Endothelial cell (in vitro differentiated cells): Measurements from ENCODE around the gene FGF11. TPM values are rescaled to one million over a fixed set of nuclear protein-coding genes. Genes with fewer than 3 reads are reported as not detected.
"Not testable (repeated sequence)": the region's sequence is repeated elsewhere in the genome, so short reads cannot be mapped to it uniquely, and the experiment has no call there.

ENCODE experiments used
- DNase-seq: peaks from one replicate; pipeline ENCODE4 v3.0.0; 2021; ENCODE audit warnings: low spot score
- H3K27ac Mint-ChIP-seq: one replicate; pipeline ENCODE4 v1.8.0; 2021; ENCODE audit warnings: mixed read lengths, inconsistent platforms; ENCODE audit not compliant: unreplicated experiment
- H3K27me3 Mint-ChIP-seq: one replicate; pipeline ENCODE4 v1.8.0; 2021; ENCODE audit warnings: mild to moderate bottlenecking, moderate library complexity, mixed read lengths, inconsistent platforms; ENCODE audit not compliant: unreplicated experiment
- H3K36me3 Mint-ChIP-seq: one replicate; pipeline ENCODE4 v1.8.0; 2021; ENCODE audit warnings: mild to moderate bottlenecking, low read depth, mixed read lengths, inconsistent platforms; ENCODE audit not compliant: unreplicated experiment
- H3K4me1 Mint-ChIP-seq: one replicate; pipeline ENCODE4 v1.8.0; 2021; ENCODE audit warnings: mild to moderate bottlenecking, mixed read lengths, inconsistent platforms; ENCODE audit not compliant: unreplicated experiment
- H3K4me3 Mint-ChIP-seq: one replicate; pipeline ENCODE4 v1.8.0; 2021; ENCODE audit warnings: mild to moderate bottlenecking, mixed read lengths, inconsistent platforms; ENCODE audit not compliant: unreplicated experiment
- H3K9me3 Mint-ChIP-seq: one replicate; pipeline ENCODE4 v1.8.0; 2021; ENCODE audit warnings: mixed read lengths, inconsistent platforms; ENCODE audit not compliant: unreplicated experiment
- CTCF ChIP-seq: fragments of 200-600 bp; sonication (generic); IDR thresholded peaks from one replicate; pipeline ENCODE4 v1.5.0; 2021; ENCODE audit warnings: antibody characterized with exemption; ENCODE audit not compliant: unreplicated experiment
- total RNA-seq: library from RNA; stranded (reverse); fragmentation: NEBNext Ultra II Directional; extraction: Animal tissue kit (Norgen Biotek cat#: 25700); gene quantifications from one replicate; pipeline ENCODE4 v1.2.1, GENCODE V29; 2021; ENCODE audit not compliant: unreplicated experiment

The FGF11 gene
- total RNA-seq, 1 donor from 2014 or later: 19.7 TPM

DNA sequence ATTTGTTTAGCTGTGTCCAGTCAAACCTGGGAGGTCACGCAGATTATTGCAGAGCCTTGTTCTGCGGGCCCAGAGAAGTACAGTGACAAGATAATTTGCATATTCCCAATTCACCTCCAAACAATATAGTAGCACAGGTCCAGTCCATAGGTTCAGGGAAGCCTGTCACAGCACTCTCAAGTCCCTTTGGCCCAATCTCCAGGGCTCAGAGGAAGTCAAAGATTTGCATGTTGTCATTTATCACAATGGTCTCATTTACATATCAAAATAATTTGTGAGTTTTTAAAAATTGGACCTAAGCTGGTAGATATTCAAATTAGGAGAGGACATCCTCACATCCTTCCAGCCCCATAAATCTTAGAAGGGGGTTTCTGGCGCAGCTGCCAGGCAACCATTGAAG, 28.2 kb downstream of the FGF11 start:
- Mint-ChIP-seq H3K4me1 (peaks cover 5% of the 10 kb centered on the region), H3K4me3 (no peak overlapping the region), H3K9me3 (no peaks in the 10 kb centered on the region), H3K27ac (no peak overlapping the region), H3K36me3 (no peaks in the 10 kb centered on the region), H3K27me3 (peaks cover 7% of the 10 kb centered on the region)
- DNase-seq: no peak
- no peak for TF ChIP-seq CTCF

DNA sequence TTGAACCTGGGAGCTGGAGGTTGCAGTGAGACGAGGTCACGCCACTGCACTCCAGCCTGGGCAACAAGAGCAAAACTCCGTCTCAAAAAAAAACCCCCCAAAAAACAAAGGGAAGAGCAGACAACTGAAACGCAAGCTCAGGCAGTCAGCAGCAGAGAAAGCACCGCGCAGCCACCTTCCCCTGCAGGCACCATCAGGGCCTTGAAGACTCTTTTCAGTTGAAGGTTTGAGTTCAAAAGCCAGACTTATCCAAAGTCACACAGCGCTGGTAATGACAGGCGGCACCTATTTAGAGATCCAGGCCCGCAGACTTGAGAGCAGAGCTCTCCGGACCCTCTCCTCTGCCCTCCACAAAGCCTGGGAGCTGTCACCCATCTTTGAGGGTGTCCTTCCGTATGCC, 29.0 kb downstream of the FGF11 start:
- no peaks in the 10 kb centered on the region for H3K9me3 Mint-ChIP-seq
- no peak for TF ChIP-seq CTCF
- peaks cover 5% of the 10 kb centered on the region for H3K4me1 Mint-ChIP-seq
- no peak overlapping the region for H3K27ac Mint-ChIP-seq
- no peak overlapping the region for H3K4me3 Mint-ChIP-seq
- H3K36me3 Mint-ChIP-seq: no peaks in the 10 kb centered on the region
- DNase-seq: no peak
- H3K27me3 Mint-ChIP-seq: peaks cover 7% of the 10 kb centered on the region

DNA sequence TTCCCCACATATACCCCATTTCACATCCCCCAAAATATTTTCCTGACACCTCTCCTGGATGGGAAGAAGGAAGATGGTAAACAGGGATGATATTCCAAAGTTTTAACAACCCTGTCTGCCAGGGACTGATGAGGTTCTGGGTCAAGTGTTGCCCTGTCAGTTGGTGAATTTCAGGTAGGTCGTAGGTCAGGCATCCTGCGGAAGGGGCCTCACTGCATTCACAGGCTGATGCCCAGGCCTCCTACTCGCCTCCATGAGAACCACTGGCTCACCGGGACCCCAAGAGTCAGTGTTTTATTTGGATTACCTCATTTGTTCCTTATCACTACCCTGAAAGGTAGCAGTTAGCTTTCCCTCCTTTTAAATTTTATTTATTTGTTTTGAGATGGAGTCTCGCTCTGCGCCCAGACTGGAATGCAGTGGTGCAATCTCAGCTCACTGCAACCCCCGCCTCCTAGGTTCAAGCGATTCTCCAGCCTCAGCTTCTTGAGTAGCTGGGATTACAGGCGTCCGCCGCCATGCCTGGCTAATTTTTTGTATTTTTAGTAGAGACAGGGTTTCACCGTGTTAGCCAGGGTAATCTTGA, 29.6 kb downstream of the FGF11 start:
- H3K27me3 Mint-ChIP-seq: peaks cover 7% of the 10 kb centered on the region
- no peaks in the 10 kb centered on the region for H3K36me3 Mint-ChIP-seq
- H3K4me1 Mint-ChIP-seq: peaks cover 5% of the 10 kb centered on the region
- H3K4me3 Mint-ChIP-seq: no peak overlapping the region
- no peak for TF ChIP-seq CTCF
- no peaks in the 10 kb centered on the region for H3K9me3 Mint-ChIP-seq
- DNase-seq: no peak
- no peak overlapping the region for H3K27ac Mint-ChIP-seq

GRCh38 chr17:7469843-7470242, 30.5 kb downstream of the FGF11 start:
- not testable (repeated sequence) for H3K36me3 Mint-ChIP-seq

GRCh38 chr17:7470457-7470973, 31.2 kb downstream of the FGF11 start:
- not testable (repeated sequence) for H3K4me1 Mint-ChIP-seq, H3K9me3 Mint-ChIP-seq, H3K27me3 Mint-ChIP-seq, H3K36me3 Mint-ChIP-seq, H3K4me3 Mint-ChIP-seq, DNase-seq, H3K27ac Mint-ChIP-seq

More at GRCh38 chr17:7469843-7470242, 30.5 kb downstream of the FGF11 start:
- H3K4me3 Mint-ChIP-seq, DNase-seq, H3K4me1 Mint-ChIP-seq, H3K27me3 Mint-ChIP-seq, H3K9me3 Mint-ChIP-seq, H3K27ac Mint-ChIP-seq: not testable (repeated sequence)

- no peak for TF ChIP-seq CTCF
- peaks cover 10% of the 10 kb centered on the region for H3K4me1 Mint-ChIP-seq
Observed at GRCh38 chr17:7471729-7472128, 32.4 kb downstream of the FGF11 start.

GRCh38 chr17:7474767-7475166, 35.5 kb downstream of the FGF11 start:
- not testable (repeated sequence) for DNase-seq, H3K4me3 Mint-ChIP-seq, H3K9me3 Mint-ChIP-seq, H3K36me3 Mint-ChIP-seq, H3K27ac Mint-ChIP-seq, H3K27me3 Mint-ChIP-seq
- peaks cover 23% of the 10 kb centered on the region for H3K4me1 Mint-ChIP-seq

More at GRCh38 chr17:7471729-7472128, 32.4 kb downstream of the FGF11 start:
- Mint-ChIP-seq H3K27me3 (peaks cover 4% of the 10 kb centered on the region), H3K9me3 (no peaks in the 10 kb centered on the region), H3K36me3 (no peaks in the 10 kb centered on the region), H3K4me3 (no peak overlapping the region), H3K27ac (no peak overlapping the region)
- no peak for DNase-seq
